Liver (tissue), 3 donors: ENCODE results near the gene AAGAB.

Experiments
- EGR1 ChIP-seq, 2 donors: IDR thresholded peaks; 2 replicates each; pipeline ENCODE4 v1.6.1; 2016 to 2018; ENCODE audit warnings: antibody characterized with exemption in 2 of 2, low read depth in 2 of 2
- FOXA1 ChIP-seq: IDR thresholded peaks from 2 replicates; pipeline ENCODE4 v1.6.1; 2016; ENCODE audit warnings: antibody characterized with exemption
- FOXA2 ChIP-seq: IDR thresholded peaks from 2 replicates; pipeline ENCODE4 v1.6.1; 2016; ENCODE audit warnings: antibody characterized with exemption
- GABPA ChIP-seq, 2 donors: IDR thresholded peaks in 1 of 2; conservative IDR thresholded peaks in 1 of 2; 2 replicates each; pipeline ENCODE4 v1.6.1; 2016; ENCODE audit warnings: antibody characterized with exemption in 2 of 2, mild to moderate bottlenecking in 1 of 2, moderate library complexity in 1 of 2
- HNF4A ChIP-seq, 2 donors: conservative IDR thresholded peaks; 2 replicates each; pipeline ENCODE4 v1.6.1; 2016; ENCODE audit warnings: antibody characterized with exemption in 2 of 2, mild to moderate bottlenecking in 2 of 2
- JUND ChIP-seq, 2 donors: IDR thresholded peaks; 2 replicates each; pipeline ENCODE4 v1.6.1; 2016; ENCODE audit warnings: antibody characterized with exemption in 2 of 2
- RAD21 ChIP-seq, 2 donors: IDR thresholded peaks; 2 replicates each; pipeline ENCODE4 v1.6.1; 2016; ENCODE audit warnings: antibody characterized with exemption in 2 of 2, mild to moderate bottlenecking in 2 of 2
- SP1 ChIP-seq: IDR thresholded peaks from 2 replicates; pipeline ENCODE4 v1.6.1; 2018; ENCODE audit warnings: antibody characterized with exemption, mild to moderate bottlenecking
- TAF1 ChIP-seq: conservative IDR thresholded peaks from 2 replicates; pipeline ENCODE4 v1.6.1; 2016; ENCODE audit warnings: antibody characterized with exemption, mild to moderate bottlenecking
- YY1 ChIP-seq: IDR thresholded peaks from 2 replicates; pipeline ENCODE4 v1.6.1; 2016; ENCODE audit warnings: antibody characterized with exemption, mild to moderate bottlenecking
- TF ChIP-seq, protein P1 (sequence below): fragments of 150-350 bp; IDR thresholded peaks from 2 replicates; pipeline ENCODE4 v1.5.1; 2017; ENCODE audit warnings: improper control_type of control experiment, low read depth, low read length; ENCODE audit not compliant: missing input control
- TF ChIP-seq, protein P2 (sequence below): IDR thresholded peaks from 2 replicates; pipeline ENCODE4 v1.6.1; 2016; ENCODE audit warnings: antibody characterized with exemption
- TF ChIP-seq, protein P3 (sequence below): IDR thresholded peaks from 2 replicates; pipeline ENCODE4 v1.6.1; 2016; ENCODE audit warnings: antibody characterized with exemption, mild to moderate bottlenecking
- TF ChIP-seq, protein P4 (sequence below): IDR thresholded peaks from 2 replicates; pipeline ENCODE4 v1.6.1; 2016; ENCODE audit warnings: antibody characterized with exemption
- donor health status: healthy.
- donor health status: healthy.

DNA sequence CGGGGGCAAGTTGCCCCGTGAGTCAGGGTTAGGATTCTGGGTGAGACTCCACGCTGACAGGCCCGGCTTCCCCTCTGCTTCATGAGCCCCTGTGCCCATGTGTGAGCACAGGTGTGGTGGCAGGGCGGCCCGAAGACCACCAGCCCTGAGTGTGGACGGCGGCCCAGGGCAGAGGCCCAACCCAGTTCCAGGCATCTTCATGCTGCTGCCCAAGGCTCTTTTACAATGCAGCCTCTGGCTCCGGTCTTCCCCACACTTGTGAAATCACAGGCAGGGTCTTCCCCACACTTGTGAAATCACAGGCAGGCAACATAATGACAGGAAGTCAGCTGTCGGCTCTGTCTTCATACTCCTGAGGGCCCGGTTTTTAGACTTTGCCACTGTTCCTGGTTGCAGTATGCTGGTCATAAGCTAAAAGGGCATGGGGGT lies 78.8 kb downstream of the AAGAB start:
- TF ChIP-seq GABPA (IDR thresholded peaks at IDR 0.05 in 1 of 2, conservative IDR thresholded peaks at IDR 0.05 in 1 of 2) (no peak), TAF1 (no peak), EGR1 (IDR thresholded peaks at IDR 0.05; ENCODE audit: low read depth in 2 of 2) (no peak), HNF4A (conservative IDR thresholded peaks at IDR 0.05) (no peak), FOXA2 (no peak), RAD21 (IDR thresholded peaks at IDR 0.05) (no peak), SP1 (no peak), JUND (IDR thresholded peaks at IDR 0.05) (no peak), YY1 (no peak), FOXA1 (no peak)
- TF ChIP-seq, protein P1, sequence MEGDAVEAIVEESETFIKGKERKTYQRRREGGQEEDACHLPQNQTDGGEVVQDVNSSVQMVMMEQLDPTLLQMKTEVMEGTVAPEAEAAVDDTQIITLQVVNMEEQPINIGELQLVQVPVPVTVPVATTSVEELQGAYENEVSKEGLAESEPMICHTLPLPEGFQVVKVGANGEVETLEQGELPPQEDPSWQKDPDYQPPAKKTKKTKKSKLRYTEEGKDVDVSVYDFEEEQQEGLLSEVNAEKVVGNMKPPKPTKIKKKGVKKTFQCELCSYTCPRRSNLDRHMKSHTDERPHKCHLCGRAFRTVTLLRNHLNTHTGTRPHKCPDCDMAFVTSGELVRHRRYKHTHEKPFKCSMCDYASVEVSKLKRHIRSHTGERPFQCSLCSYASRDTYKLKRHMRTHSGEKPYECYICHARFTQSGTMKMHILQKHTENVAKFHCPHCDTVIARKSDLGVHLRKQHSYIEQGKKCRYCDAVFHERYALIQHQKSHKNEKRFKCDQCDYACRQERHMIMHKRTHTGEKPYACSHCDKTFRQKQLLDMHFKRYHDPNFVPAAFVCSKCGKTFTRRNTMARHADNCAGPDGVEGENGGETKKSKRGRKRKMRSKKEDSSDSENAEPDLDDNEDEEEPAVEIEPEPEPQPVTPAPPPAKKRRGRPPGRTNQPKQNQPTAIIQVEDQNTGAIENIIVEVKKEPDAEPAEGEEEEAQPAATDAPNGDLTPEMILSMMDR = no peak
- TF ChIP-seq, protein P2, sequence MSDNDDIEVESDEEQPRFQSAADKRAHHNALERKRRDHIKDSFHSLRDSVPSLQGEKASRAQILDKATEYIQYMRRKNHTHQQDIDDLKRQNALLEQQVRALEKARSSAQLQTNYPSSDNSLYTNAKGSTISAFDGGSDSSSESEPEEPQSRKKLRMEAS = no peak
- TF ChIP-seq, protein P3, sequence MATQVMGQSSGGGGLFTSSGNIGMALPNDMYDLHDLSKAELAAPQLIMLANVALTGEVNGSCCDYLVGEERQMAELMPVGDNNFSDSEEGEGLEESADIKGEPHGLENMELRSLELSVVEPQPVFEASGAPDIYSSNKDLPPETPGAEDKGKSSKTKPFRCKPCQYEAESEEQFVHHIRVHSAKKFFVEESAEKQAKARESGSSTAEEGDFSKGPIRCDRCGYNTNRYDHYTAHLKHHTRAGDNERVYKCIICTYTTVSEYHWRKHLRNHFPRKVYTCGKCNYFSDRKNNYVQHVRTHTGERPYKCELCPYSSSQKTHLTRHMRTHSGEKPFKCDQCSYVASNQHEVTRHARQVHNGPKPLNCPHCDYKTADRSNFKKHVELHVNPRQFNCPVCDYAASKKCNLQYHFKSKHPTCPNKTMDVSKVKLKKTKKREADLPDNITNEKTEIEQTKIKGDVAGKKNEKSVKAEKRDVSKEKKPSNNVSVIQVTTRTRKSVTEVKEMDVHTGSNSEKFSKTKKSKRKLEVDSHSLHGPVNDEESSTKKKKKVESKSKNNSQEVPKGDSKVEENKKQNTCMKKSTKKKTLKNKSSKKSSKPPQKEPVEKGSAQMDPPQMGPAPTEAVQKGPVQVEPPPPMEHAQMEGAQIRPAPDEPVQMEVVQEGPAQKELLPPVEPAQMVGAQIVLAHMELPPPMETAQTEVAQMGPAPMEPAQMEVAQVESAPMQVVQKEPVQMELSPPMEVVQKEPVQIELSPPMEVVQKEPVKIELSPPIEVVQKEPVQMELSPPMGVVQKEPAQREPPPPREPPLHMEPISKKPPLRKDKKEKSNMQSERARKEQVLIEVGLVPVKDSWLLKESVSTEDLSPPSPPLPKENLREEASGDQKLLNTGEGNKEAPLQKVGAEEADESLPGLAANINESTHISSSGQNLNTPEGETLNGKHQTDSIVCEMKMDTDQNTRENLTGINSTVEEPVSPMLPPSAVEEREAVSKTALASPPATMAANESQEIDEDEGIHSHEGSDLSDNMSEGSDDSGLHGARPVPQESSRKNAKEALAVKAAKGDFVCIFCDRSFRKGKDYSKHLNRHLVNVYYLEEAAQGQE = no peak
- TF ChIP-seq, protein P4, sequence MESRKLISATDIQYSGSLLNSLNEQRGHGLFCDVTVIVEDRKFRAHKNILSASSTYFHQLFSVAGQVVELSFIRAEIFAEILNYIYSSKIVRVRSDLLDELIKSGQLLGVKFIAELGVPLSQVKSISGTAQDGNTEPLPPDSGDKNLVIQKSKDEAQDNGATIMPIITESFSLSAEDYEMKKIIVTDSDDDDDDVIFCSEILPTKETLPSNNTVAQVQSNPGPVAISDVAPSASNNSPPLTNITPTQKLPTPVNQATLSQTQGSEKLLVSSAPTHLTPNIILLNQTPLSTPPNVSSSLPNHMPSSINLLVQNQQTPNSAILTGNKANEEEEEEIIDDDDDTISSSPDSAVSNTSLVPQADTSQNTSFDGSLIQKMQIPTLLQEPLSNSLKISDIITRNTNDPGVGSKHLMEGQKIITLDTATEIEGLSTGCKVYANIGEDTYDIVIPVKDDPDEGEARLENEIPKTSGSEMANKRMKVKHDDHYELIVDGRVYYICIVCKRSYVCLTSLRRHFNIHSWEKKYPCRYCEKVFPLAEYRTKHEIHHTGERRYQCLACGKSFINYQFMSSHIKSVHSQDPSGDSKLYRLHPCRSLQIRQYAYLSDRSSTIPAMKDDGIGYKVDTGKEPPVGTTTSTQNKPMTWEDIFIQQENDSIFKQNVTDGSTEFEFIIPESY = no peak
